Loucy (cell line): ENCODE data around the gene ZCCHC10.
"Not testable (repeated sequence)": the region's sequence is repeated elsewhere in the genome, so short reads cannot be mapped to it uniquely, and the experiment has no call there.

ENCODE experiments used
- H2AFZ ChIP-seq: fragments of 200-600 bp; sonication (generic); 2 replicates; pipeline ENCODE4 v1.6.0; 2016; ENCODE audit warnings: antibody characterized with exemption, mild to moderate bottlenecking, low read length, moderate library complexity
- H3F3A ChIP-seq: fragments of 200-600 bp; 2 replicates; pipeline ENCODE4 v1.6.0; 2016; ENCODE audit warnings: antibody characterized with exemption, low read depth, mild to moderate bottlenecking
- H3K27me3 ChIP-seq: fragments of 200-600 bp; sonication (generic); 2 replicates; pipeline ENCODE4 v1.6.1; 2014; ENCODE audit warnings: low read length, mild to moderate bottlenecking; ENCODE audit not compliant: insufficient read depth, poor library complexity, severe bottlenecking
- H3K36me3 ChIP-seq: fragments of 200-600 bp; sonication (generic); 2 replicates; pipeline ENCODE4 v1.6.1; 2016; ENCODE audit warnings: low read length; ENCODE audit not compliant: insufficient read depth
- H3K4me1 ChIP-seq: fragments of 200-600 bp; sonication (generic); 2 replicates; pipeline ENCODE4 v1.5.1; 2014; ENCODE audit warnings: low read length, mild to moderate bottlenecking; ENCODE audit not compliant: insufficient read depth, poor library complexity, severe bottlenecking
- H3K4me2 ChIP-seq: fragments of 200-600 bp; sonication (generic); 2 replicates; pipeline ENCODE4 v1.6.0; 2014; ENCODE audit warnings: antibody characterized with exemption, low read length, low read depth, mild to moderate bottlenecking; ENCODE audit not compliant: poor library complexity, severe bottlenecking
- H3K4me3 ChIP-seq: fragments of 200-600 bp; sonication (generic); 2 replicates; pipeline ENCODE4 v1.5.1; 2014; ENCODE audit warnings: low read length, mild to moderate bottlenecking, mixed read lengths; ENCODE audit not compliant: poor library complexity, severe bottlenecking
- H3K79me2 ChIP-seq: fragments of 200-600 bp; sonication (generic); 2 replicates; pipeline ENCODE4 v1.6.1; 2014; ENCODE audit warnings: low read length; ENCODE audit not compliant: insufficient read depth
- H3K9ac ChIP-seq: fragments of 200-600 bp; sonication (generic); 2 replicates; pipeline ENCODE4 v1.6.0; 2014; ENCODE audit warnings: mild to moderate bottlenecking, low read depth, low read length, moderate library complexity; ENCODE audit not compliant: poor library complexity, severe bottlenecking
- H3K9me2 ChIP-seq: fragments of 200-600 bp; sonication (generic); replicated peaks from 2 replicates; pipeline ENCODE4 v1.6.1; 2016; ENCODE audit warnings: low read depth, low read length, mixed read lengths
- H3K9me3 ChIP-seq: fragments of 200-600 bp; sonication (generic); 2 replicates; pipeline ENCODE4 v1.6.1; 2014; ENCODE audit warnings: mild to moderate bottlenecking, antibody characterized with exemption, low read length, low read depth; ENCODE audit not compliant: insufficient read depth
- H4K20me1 ChIP-seq: fragments of 200-600 bp; sonication (generic); 2 replicates; pipeline ENCODE4 v1.6.0; 2014; ENCODE audit warnings: antibody characterized with exemption, low read length, mild to moderate bottlenecking; ENCODE audit not compliant: insufficient read depth, poor library complexity, severe bottlenecking
- EZH2phosphoT487 ChIP-seq: fragments of 200-600 bp; IDR thresholded peaks from 2 replicates; pipeline ENCODE4 v1.6.1; 2018; ENCODE audit warnings: antibody characterized with exemption, mild to moderate bottlenecking, moderate library complexity, borderline replicate concordance
- TF ChIP-seq, protein P1 (sequence below): fragments of 200-600 bp; sonication (generic); conservative IDR thresholded peaks from 2 replicates; pipeline ENCODE4 v1.5.1; 2014; ENCODE audit warnings: mild to moderate bottlenecking, antibody characterized with exemption, low read length

ZCCHC10 gene

DNA sequence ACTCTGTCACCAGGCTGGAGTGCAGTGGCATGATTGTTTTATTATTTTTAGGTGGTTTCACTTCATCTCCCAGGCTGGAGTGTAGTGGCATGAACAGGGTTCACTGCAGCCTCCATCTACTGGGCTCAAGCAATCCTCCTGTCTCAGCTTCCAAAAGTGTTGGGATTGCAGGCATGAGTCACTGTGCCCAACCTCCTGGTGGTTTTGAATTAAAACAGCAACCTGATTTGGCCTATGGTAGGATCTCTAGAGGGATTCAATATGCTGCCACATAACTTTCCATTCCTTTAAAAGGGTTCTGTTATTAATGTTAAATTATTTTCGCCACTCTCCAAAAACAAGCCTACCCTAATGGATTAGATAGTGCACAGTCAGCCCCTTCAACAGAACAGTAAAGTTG, 15.6 kb upstream of the ZCCHC10 start:
- no peaks in the 10 kb centered on the region for H4K20me1 ChIP-seq
- H3K36me3 ChIP-seq: no peaks in the 10 kb centered on the region
- H3K4me1 ChIP-seq: no peaks in the 10 kb centered on the region
- no peak overlapping the region for H3K9ac ChIP-seq
- no peak overlapping the region for H2AFZ ChIP-seq
- H3K9me3 ChIP-seq: no peaks in the 10 kb centered on the region
- H3K9me2 ChIP-seq: no peaks in the 10 kb centered on the region
- no peaks in the 10 kb centered on the region for H3K27me3 ChIP-seq
- H3K79me2 ChIP-seq: no peaks in the 10 kb centered on the region
- TF ChIP-seq, protein P1, sequence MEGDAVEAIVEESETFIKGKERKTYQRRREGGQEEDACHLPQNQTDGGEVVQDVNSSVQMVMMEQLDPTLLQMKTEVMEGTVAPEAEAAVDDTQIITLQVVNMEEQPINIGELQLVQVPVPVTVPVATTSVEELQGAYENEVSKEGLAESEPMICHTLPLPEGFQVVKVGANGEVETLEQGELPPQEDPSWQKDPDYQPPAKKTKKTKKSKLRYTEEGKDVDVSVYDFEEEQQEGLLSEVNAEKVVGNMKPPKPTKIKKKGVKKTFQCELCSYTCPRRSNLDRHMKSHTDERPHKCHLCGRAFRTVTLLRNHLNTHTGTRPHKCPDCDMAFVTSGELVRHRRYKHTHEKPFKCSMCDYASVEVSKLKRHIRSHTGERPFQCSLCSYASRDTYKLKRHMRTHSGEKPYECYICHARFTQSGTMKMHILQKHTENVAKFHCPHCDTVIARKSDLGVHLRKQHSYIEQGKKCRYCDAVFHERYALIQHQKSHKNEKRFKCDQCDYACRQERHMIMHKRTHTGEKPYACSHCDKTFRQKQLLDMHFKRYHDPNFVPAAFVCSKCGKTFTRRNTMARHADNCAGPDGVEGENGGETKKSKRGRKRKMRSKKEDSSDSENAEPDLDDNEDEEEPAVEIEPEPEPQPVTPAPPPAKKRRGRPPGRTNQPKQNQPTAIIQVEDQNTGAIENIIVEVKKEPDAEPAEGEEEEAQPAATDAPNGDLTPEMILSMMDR: no peak
- no peak for TF ChIP-seq EZH2phosphoT487
- H3K4me2 ChIP-seq: no peak overlapping the region
- no peaks in the 10 kb centered on the region for H3F3A ChIP-seq
- no peak overlapping the region for H3K4me3 ChIP-seq

DNA sequence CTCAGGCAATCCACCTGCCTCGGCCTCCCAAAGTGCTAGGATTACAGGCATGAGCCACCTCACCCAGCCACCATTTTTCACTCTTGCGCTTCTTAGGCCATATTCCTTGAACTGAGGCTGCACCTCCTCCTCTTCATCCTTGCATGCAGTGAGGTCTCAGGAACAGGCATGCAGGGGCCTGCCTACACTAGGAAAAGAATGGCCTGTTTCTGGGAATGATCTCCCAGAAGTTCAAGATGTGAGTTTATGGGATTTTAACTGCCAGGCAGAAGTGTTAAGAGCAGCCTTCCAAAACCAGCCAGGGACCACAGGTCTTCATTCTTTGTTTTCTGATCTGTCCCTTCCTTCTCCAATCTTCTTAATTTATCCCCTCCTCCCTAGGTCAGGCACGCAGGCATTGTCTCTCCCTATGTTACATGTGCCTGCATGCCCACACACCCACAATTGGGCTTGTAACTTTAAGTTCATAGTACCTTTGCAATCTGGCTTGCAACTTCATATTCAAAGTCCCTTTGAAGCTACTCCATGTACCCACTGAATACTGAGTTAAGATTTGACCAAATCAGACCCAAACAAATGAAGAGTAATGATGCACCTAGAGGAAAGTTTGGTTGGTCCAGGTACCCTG, 14.9 kb upstream of the ZCCHC10 start:
- no peaks in the 10 kb centered on the region for H3F3A ChIP-seq
- TF ChIP-seq, protein P1: no peak
- TF ChIP-seq EZH2phosphoT487: no peak
- no peaks in the 10 kb centered on the region for H3K9me2 ChIP-seq
- H3K4me1 ChIP-seq: no peaks in the 10 kb centered on the region
- H3K4me3 ChIP-seq: no peak overlapping the region
- no peak overlapping the region for H3K9ac ChIP-seq
- no peaks in the 10 kb centered on the region for H3K27me3 ChIP-seq
- no peak overlapping the region for H2AFZ ChIP-seq
- H3K36me3 ChIP-seq: no peaks in the 10 kb centered on the region
- no peaks in the 10 kb centered on the region for H3K79me2 ChIP-seq
- H3K4me2 ChIP-seq: no peak overlapping the region
- no peaks in the 10 kb centered on the region for H4K20me1 ChIP-seq
- no peaks in the 10 kb centered on the region for H3K9me3 ChIP-seq

DNA sequence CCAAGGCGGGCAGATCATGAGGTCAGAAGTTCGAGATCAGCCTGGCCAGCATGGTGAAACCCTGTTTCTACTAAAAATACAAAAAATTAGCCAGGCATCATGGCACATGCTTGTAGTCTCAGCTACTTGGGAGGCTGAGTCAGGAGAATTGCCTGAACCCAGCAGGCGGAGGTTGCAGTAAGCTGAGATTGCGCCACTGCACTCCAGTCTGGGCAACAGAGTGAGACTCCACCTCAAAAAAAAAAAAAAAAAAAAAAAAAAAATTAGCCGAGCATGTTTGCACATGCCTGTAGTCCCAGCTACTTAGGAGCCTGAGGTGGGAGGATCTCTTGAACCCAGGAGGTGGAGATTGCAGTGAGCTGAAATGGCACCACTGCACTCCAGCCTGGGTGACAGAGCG, 10.3 kb upstream of the ZCCHC10 start:
- H3K36me3 ChIP-seq, H3K4me1 ChIP-seq, H3K9me3 ChIP-seq: not testable (repeated sequence)

DNA sequence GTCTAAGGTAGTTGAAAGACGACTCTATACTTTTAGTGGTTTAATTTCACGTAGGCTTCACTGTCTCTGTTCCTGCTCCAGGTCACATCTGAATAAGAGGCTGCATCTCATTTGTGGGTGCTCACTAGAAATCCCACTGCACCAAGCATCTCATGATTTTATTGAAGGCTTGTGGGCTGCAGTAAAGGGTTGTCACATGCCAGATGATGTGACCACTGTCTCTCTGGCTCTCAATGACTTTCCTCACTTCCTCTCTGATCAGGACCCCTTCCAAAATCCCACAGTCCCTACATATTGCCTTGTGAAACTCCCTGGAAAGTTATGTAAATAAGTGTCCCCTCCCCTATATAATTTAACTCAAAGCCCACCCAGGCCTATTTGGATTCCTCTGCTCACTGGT, 8.9 kb upstream of the ZCCHC10 start:
- no peaks in the 10 kb centered on the region for H3K36me3 ChIP-seq
- no peaks in the 10 kb centered on the region for H3K27me3 ChIP-seq
- no peaks in the 10 kb centered on the region for H3F3A ChIP-seq
- peaks cover 5% of the 10 kb centered on the region for H3K4me1 ChIP-seq
- no peak overlapping the region for H3K4me2 ChIP-seq
- H2AFZ ChIP-seq: no peak overlapping the region
- H3K9me3 ChIP-seq: no peaks in the 10 kb centered on the region
- H3K79me2 ChIP-seq: no peaks in the 10 kb centered on the region
- H3K4me3 ChIP-seq: no peak overlapping the region
- TF ChIP-seq, protein P1: no peak
- no peak for TF ChIP-seq EZH2phosphoT487
- no peaks in the 10 kb centered on the region for H4K20me1 ChIP-seq
- H3K9me2 ChIP-seq: no peaks in the 10 kb centered on the region
- no peak overlapping the region for H3K9ac ChIP-seq

More for the DNA sequence above, 10.3 kb upstream of the ZCCHC10 start:
- H4K20me1 ChIP-seq, H3K9me2 ChIP-seq, H3K79me2 ChIP-seq, H3K9ac ChIP-seq, H2AFZ ChIP-seq, H3F3A ChIP-seq, H3K4me3 ChIP-seq, H3K4me2 ChIP-seq, H3K27me3 ChIP-seq: not testable (repeated sequence)
